ENCODE data around the gene ITGB6.
"Not testable (repeated sequence)": the region's sequence is repeated elsewhere in the genome, so short reads cannot be mapped to it uniquely, and the experiment has no call there.

ITGB6 gene

GRCh38 chr2:160181146-160181836 is 18.8 kb downstream of the ITGB6 start:
- DNase-seq (ENCODE audit: low spot score) = not testable (repeated sequence)

- DNase-seq (ENCODE audit: low spot score) = not testable (repeated sequence)
Measured at GRCh38 chr2:160180690-160181089, 19.4 kb downstream of the ITGB6 start.

- DNase-seq (ENCODE audit: low spot score) = no peak
Measured at GRCh38 chr2:160180172-160180571, 19.9 kb downstream of the ITGB6 start.

- DNase-seq (ENCODE audit: low spot score) = no peak
Measured at GRCh38 chr2:160175169-160176134, 24.6 kb downstream of the ITGB6 start.

GRCh38 chr2:160174322-160174721 is 25.8 kb downstream of the ITGB6 start:
- DNase-seq (ENCODE audit: low spot score) = no peak

- no peak for DNase-seq (ENCODE audit: low spot score)
Measured at GRCh38 chr2:160169988-160170387, 30.1 kb downstream of the ITGB6 start.

- DNase-seq (ENCODE audit: low spot score) = no peak
Measured at GRCh38 chr2:160169471-160169870, 30.6 kb downstream of the ITGB6 start.

- DNase-seq (ENCODE audit: low spot score) = no peak
Measured at GRCh38 chr2:160168878-160169277, 31.2 kb downstream of the ITGB6 start.

- no peak for DNase-seq (ENCODE audit: low spot score)
Measured at GRCh38 chr2:160167089-160167740, 32.9 kb downstream of the ITGB6 start.

GRCh38 chr2:160165996-160166395 is 34.1 kb downstream of the ITGB6 start:
- no peak for DNase-seq (ENCODE audit: low spot score)

GRCh38 chr2:160165081-160165480 is 35.0 kb downstream of the ITGB6 start:
- DNase-seq (ENCODE audit: low spot score) = no peak

- no peak for DNase-seq (ENCODE audit: low spot score)
Measured at GRCh38 chr2:160157861-160158829, 41.9 kb downstream of the ITGB6 start.

- DNase-seq (ENCODE audit: low spot score) = no peak
Measured at GRCh38 chr2:160156665-160157064, 43.4 kb downstream of the ITGB6 start.

- no peak for DNase-seq (ENCODE audit: low spot score)
Measured at GRCh38 chr2:160156100-160156499, 44.0 kb downstream of the ITGB6 start.

GRCh38 chr2:160148419-160148818 is 51.7 kb downstream of the ITGB6 start:
- DNase-seq (ENCODE audit: low spot score) = not testable (repeated sequence)

- DNase-seq (ENCODE audit: low spot score) = no peak
Measured at GRCh38 chr2:160145471-160145870, 54.6 kb downstream of the ITGB6 start.

GRCh38 chr2:160144280-160144990 is 55.6 kb downstream of the ITGB6 start:
- DNase-seq (ENCODE audit: low spot score) = no peak

- no peak for DNase-seq (ENCODE audit: low spot score)
Measured at GRCh38 chr2:160142472-160142871, 57.6 kb downstream of the ITGB6 start.

- no peak for DNase-seq (ENCODE audit: low spot score)
Measured at GRCh38 chr2:160141912-160142311, 58.2 kb downstream of the ITGB6 start.

- no peak for DNase-seq (ENCODE audit: low spot score)
Measured at GRCh38 chr2:160141419-160141818, 58.7 kb downstream of the ITGB6 start.

GRCh38 chr2:160140471-160140870 is 59.6 kb downstream of the ITGB6 start:
- no peak for DNase-seq (ENCODE audit: low spot score)

Data from hematopoietic multipotent progenitor cell treated with erythropoietin and hydrocortisone succinate and interleukin-3 and kit ligand, for 15 days (in vitro differentiated cells).